ENCODE data around the gene NAPSA.

DNA sequence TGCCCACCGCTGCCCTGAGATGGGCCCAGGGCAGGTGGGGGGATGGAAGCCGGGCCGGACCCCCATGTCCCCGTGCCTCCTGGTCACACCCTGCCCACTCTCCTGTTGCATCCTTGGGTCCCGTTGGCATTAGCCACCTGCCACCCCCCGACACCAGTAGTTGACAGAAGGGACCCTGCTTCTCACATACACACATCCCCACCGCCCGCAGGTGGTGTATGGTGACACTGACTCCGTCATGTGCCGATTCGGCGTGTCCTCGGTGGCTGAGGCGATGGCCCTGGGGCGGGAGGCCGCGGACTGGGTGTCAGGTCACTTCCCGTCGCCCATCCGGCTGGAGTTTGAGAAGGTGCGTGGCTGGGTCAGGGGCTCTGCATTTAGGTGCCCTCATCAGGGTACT lies 48.1 kb upstream of the NAPSA start:
- TF ChIP-seq EZH2 (IDR thresholded peaks at IDR 0.05; ENCODE audit: insufficient read depth, low read length) (no peak), CTCF (IDR thresholded peaks at IDR 0.05; ENCODE audit: insufficient read depth, low read depth, low read length) (no peak)

Measured in astrocyte (in vitro differentiated cells and primary cell).